Hypothalamus (tissue), 51 donors: ENCODE data around the gene SEMA6C.
A peak's percentile ranks its signal among the peaks of the same experiment; 100 is the strongest.
"Not testable (repeated sequence)": the region's sequence is repeated elsewhere in the genome, so short reads cannot be mapped to it uniquely, and the experiment has no call there.

ENCODE experiments used
- DNase-seq, 51 donors: peaks; one replicate each; lab custom pipeline; 2025; lab: John Stamatoyannopoulos, UW

SEMA6C gene

DNA sequence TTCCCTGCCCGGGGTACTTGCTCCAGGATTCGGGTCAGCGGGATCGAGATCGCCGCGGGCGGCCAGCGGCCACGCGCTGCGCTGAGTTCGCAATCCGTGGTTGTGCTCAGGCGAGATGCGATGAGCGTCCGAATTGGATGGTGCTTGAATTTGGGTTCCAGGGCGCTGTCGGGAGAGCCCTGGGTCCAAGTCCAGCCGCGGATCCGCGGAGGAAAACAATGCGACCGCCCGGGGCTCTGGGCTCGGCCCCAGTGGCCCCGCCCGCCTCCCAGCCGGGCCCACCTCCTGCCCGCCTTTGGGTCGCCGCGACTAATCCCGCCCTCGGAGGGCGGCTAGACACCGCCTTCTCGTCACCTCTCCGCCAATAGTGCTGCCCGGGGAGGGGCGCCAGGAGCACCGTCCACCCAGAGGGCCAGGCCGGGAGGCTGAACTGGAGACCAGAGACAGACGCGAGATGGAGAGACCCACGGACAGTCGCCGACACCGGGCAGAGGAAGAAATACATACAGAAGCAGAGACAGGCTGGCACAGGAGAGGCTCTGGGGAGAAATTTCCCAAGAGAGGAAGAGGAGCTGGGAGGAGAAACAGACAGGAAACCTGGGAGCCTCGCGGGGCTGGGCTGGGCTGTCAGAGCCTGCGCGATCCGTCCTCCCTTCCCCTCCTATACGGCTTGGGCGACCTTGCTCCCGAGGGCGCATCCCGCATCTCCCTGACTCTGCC lies at the start of gene SEMA6C:
Gene SEMA6C (minus strand): TSS at position 220 of the 720 bp plus-strand sequence. CDS start 4,010 bp downstream, outside the sequence.
- peak; percentile 51 to 98 (median 93) for DNase-seq

GRCh38 chr1:151194894-151195594 lies 48.6 kb upstream of the SEMA6C start:
- not testable (repeated sequence) for DNase-seq

DNA sequence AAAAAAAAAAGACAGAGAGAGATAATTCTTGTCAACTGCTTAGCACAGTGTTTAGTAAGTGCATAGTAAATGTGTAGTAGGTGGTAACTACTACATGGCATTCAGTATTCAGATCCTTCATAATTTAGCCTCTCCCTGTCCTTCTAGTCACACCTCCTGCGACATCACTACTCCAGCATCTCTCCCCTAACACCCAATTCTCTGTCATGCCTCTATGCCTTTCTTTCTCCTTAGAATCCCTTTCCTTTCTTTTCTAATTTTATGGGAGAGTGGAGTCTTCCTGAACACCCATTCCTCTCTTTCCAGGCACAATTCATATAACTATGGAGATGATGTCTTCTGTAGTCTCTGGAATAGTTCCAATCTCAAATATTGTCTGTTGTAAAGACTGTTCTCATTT lies 47.4 kb upstream of the SEMA6C start:
- DNase-seq, result no peak

- no peak for DNase-seq
Observed at GRCh38 chr1:151193304-151193703, 46.9 kb upstream of the SEMA6C start.

- DNase-seq, result no peak
Observed at GRCh38 chr1:151192047-151192446, 45.6 kb upstream of the SEMA6C start.

DNA sequence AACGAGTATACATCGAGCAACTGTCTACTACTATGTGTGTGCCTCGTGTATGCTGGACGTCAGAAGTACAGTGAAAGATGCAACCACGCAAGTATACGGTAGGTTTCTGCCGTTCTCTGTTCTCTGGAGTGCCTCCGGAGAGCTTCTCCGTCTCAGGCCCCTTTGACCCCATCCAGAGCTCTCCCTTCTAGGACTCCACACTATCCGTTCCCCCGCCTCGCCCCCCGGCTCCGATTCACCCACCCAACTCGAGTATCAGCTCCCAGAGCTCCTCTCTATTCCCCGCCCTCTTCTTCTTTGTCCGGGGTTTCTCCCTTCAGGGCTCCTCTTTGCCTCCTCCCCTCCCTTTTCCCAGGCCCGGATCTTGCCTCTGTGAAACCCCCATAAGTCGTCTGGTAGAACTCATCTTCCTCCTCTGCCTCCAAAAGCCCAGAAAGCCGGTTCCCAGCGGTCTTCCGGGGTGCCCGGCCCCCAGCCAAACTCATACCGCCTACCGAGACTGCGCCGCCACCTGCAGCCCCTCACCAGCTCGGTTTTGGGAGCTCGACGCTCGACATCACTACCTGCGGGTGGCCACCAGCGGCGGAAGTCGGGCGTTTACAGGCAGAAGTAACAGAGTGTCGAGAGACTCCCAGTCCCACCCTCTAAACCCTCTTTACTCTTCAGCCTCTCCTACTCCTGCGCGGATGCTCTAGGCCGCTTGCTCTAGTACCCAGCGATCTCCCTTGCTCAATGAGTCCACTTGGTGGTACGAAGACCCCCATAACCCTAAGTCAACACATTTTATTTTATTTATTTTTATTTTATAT lies 43.4 kb upstream of the SEMA6C start, which contains the start of gene VPS72:
Gene VPS72 (minus strand): TSS at position 561 of the 809 bp plus-strand sequence. CDS start 76 bp downstream, at position 485.
- peak; percentile 15 to 90 (median 76) for DNase-seq

DNA sequence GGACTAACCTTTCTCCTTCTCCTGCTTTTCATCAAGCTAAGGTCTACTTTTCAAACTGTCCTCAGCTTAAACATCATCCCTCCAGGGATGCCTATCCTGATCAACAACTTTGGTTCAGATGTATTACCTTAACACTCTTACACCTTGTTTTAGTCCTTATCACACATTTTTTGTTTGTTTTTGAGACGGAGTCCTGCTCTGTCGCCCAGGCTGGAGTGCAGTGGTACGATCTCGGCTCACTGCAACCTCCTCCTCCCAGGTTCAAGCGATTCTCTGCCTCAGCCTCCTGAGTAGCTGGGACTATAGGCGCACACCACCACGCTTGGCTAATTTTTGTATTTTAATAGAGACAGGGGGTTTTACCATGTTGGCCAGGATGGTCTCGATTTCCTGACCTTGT lies 42.2 kb upstream of the SEMA6C start:
- DNase-seq, result not testable (repeated sequence)

DNA sequence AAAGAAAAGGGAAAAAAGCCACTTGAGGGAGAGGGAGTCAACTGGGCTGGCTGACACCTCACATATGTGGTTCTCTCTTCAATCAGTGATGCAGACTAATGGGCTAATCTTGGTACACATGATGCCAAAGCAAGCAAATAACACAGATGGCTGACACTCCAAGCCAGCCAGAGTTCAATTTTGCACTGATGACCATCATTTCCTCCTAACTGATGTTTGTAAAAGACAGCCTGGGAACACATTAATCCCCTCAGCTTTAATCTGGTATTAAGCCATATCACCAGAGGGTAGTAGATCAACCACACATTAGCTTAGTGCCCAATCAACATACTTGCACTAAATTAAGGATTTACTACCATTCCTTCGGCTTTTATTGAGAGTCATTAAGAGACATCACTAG lies 40.8 kb upstream of the SEMA6C start:
- DNase-seq, result no peak

DNA sequence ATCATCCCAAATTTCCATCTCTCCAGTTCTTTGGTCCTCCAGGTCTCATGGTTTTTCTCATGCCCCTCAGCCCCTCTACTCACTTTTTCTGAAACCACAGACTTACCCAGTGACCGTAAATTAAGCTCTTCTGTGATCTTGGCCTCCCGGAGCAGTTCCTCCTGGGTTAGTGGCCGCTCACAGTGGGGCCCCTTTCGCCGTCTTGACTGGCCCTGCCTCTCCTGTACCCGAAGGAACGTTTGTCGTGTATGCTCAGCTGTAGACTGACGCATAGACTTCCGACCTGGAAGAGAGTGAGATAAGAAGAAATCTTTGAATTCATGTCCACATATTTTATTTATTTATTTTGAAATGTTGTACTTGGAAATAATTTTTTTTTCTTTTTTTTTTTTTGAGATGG lies 37.8 kb upstream of the SEMA6C start:
- no peak for DNase-seq

DNA sequence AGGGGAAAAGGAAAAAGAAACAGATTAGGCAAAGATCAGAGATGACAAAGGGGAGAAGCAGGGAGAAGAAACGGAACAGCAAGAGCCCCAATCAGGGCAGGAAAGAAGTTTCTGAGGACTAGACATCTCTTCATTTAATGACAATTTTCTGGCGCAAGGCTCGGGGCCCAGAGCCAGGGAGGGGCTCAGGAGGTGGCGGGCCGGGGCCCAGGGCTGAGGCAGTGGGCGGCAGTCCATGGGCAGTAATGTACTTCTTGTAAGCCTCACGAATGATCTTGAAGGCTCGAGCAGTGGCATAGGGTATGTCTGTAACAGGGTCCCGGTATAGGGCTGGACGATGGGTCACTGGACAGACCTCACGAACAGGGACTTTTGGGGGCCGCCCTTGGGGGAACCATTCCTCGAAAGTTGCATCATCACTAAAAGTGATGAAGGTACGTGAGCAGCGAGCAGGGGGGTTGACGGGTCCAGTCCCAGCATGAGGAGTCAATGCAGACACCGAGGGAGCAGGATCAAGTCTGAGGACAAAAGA lies 30.1 kb upstream of the SEMA6C start:
- no peak for DNase-seq

DNA sequence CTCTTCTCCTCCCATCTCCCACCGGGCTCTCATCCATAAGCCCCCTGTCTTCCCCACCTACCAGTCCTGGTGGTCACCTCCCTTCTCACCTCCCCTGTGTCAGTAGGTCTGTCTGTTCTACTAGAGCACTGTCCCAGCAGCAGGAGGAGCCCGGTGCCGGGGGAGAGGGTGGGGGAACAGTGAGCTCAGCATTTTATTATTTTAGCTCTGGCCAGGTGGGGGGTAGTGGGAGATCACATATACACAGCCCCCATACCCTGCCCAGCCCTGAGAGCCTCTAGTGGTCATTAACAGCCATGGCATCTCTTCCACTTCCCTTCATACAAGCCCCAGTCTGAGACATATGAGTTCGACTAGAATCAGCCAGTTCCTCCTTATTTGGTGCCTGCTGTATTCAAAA lies 29.4 kb upstream of the SEMA6C start, which contains the start of gene TMOD4:
Gene TMOD4 (minus strand): TSS at position 119 of the 400 bp plus-strand sequence. CDS start 1,106 bp downstream, outside the sequence.
- DNase-seq, result peak in 1 of 51 donors; percentile 6

- peak in 38 of 51 donors; percentile 17 to 85 (median 60) for DNase-seq
Observed at GRCh38 chr1:151175041-151175741, 28.8 kb upstream of the SEMA6C start.

DNA sequence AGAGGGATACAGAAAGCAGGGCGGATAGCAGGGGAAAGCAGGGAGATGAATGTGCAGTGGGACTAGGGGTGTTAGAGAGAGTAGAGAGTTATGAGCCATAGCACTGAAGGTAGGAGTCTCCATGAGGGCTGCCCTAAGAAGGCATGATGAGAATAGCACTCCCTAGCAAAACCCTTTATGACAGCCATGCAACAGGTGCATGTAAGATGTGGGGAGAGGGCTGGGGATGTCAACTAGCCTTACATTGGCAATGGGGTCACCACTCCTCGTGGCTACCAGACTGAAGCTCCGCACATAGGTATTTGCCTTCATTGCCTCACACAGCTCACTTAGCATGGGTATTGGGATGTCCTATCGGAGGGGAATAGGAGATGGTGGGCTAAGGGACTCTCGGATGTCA lies 24.8 kb upstream of the SEMA6C start:
- DNase-seq, result no peak

- DNase-seq, result no peak
Observed at GRCh38 chr1:151167116-151167515, 20.7 kb upstream of the SEMA6C start.

DNA sequence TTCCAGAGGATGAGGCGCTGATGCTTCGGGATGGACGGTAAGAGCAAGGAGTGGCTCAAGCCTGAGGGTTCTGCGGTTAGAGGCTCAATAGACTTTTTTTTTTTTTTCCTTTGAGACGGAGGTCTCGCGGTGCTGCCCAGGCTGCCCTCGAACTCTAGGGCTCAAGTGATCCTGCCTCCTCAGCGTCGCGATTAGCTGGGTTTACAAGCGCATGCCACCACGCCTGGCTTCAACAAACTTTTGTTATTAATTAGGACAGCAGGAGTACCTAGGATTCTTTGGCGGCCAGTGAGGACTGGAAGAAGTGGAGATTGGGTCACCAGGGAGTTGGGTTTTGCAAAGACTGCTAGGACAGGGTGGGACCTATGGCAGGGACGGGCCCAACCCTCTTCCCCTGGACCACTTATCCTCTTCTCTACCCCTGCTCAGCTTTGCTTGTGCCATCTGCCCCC lies 20.1 kb upstream of the SEMA6C start:
- no peak for DNase-seq

DNA sequence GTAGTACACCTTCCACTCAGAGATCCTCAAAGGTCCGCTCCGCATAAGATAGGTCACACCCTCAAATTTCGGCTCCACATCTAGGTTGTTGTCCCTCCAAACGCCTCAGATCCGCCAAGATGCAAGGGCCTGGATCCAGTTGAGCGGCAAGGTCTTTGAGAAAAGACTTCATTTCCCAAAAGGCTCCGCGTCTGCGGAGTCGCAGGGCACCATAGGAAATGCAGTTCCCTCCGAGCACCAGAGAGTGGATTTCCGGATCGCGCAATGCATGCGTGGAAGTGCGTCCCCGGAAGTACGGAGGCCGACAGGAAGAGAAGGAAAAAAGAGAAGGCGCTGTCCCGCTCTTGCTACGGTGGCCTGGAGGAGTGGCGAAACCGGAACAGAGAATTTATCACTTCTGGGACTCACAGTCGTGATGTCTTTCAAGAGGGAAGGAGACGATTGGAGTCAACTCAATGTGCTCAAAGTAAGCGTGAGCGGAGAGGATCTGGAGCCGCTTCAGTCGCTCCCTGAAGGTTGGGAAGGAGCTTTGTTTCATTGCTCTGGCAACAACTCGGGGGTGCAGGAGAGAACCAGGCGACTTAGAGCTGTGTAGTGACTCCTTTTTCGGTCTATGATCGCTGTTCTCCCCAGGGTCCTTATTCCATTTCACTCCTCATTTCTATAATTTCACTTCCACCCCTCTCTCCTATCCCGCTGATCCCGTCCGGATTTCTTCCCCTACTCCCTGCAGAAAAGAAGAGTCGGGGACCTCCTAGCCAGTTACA lies 19.5 kb upstream of the SEMA6C start, which contains the start of the genes LYSMD1 and SCNM1:
Gene LYSMD1 (minus strand): TSS at position 165 of the 767 bp plus-strand sequence. CDS start 644 bp downstream, outside the sequence.
Gene SCNM1 (plus strand): TSS at position 407 of the 767 bp plus-strand sequence. CDS start 9 bp downstream, at position 416.
- peak; percentile 85 to 99 (median 95) for DNase-seq

DNA sequence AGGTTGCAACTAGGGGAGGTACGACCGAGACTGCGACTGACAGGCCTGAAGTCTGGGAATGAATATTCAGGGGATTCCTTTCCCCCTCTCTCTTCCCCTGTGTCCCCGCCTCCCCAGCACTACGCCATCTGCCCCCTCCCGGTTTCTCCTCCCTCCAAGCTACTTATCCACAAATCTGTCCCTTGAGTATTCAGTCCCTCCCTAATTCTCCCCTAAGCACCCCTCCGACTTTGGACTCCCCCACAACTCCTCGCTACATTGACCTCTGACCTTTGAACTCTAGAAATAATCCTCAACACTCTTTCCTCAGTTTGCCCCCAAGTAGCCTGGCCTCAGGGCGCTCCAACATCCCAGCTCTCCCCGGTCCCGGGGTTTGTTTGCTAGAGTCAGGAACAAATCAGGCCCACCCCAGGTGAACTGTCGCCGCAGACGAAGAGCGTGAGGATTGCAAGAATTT lies 18.9 kb upstream of the SEMA6C start:
- DNase-seq, result peak in 35 of 51 donors; percentile 16 to 92 (median 50)

DNA sequence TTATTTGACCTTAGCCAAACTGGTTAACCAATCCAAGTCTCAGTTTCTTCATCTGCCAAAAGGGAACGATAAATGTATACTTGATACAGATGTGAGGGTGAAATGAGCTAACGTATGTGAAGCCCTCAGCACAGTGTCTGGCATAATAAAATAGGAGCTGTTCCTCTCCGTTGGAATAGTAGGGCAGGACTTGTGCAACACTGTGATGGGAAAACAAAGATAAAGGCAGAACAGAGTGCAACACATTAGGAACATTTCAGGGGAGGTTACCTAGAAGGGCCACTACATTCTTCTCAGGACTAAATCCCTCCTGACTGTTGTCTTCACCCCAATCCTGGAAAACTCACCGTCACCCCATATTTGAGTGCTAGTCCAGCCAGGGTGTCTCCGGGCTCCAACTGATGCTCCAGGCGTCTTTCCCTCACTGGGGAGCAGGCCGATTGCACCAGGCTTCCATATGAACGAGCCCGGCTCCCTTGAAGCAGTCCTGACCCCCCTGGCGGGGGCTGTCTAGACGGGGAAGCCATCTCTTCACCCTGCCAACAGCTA lies 18.4 kb upstream of the SEMA6C start:
- peak in 1 of 51 donors; percentile 59 for DNase-seq
